Stimulated activated CD8-positive, alpha-beta memory T cell treated with anti-CD3 and anti-CD28 coated beads, Interleukin-2, amount 100 ng/mL, for 48 hours (primary cell): ENCODE data around the gene DYNC1H1.

ENCODE experiments used
- DNase-seq, 2 donors: peaks; one replicate each; pipeline ENCODE4 v3.0.0-alpha.2; 2020; ENCODE audit warnings: low read depth in 2 of 2

Gene DYNC1H1

GRCh38 chr14:101964297-101965180 is at the start of gene DYNC1H1:
TSS of gene DYNC1H1 (plus strand) at chr14:101964573. CDS start at chr14:101964692, 119 bp downstream.
- DNase-seq = peak; percentile 83 to 88

- no peak for DNase-seq
Measured at GRCh38 chr14:101915871-101916815, 48.2 kb upstream of the DYNC1H1 start.

GRCh38 chr14:101916816-101917412 is 47.5 kb upstream of the DYNC1H1 start:
- no peak for DNase-seq

GRCh38 chr14:101917413-101918017 is 46.9 kb upstream of the DYNC1H1 start:
- DNase-seq = no peak

- no peak for DNase-seq
Measured at GRCh38 chr14:101918065-101918989, 46.0 kb upstream of the DYNC1H1 start.

- DNase-seq = no peak
Measured at GRCh38 chr14:101920271-101920670, 44.1 kb upstream of the DYNC1H1 start.

- DNase-seq = no peak
Measured at GRCh38 chr14:101922866-101923265, 41.5 kb upstream of the DYNC1H1 start.

GRCh38 chr14:101925152-101925551 is 39.2 kb upstream of the DYNC1H1 start:
- no peak for DNase-seq

- no peak for DNase-seq
Measured at GRCh38 chr14:101926085-101926484, 38.3 kb upstream of the DYNC1H1 start.

- DNase-seq = no peak
Measured at GRCh38 chr14:101926620-101927019, 37.8 kb upstream of the DYNC1H1 start.

GRCh38 chr14:101927859-101928258 is 36.5 kb upstream of the DYNC1H1 start:
- DNase-seq = peak; percentile 16 to 21

- no peak for DNase-seq
Measured at GRCh38 chr14:101928415-101928841, 35.9 kb upstream of the DYNC1H1 start.

- DNase-seq = no peak
Measured at GRCh38 chr14:101929096-101929495, 35.3 kb upstream of the DYNC1H1 start.

GRCh38 chr14:101929946-101930345 is 34.4 kb upstream of the DYNC1H1 start:
- no peak for DNase-seq

- DNase-seq = no peak
Measured at GRCh38 chr14:101932673-101933072, 31.7 kb upstream of the DYNC1H1 start.

GRCh38 chr14:101933209-101933608 is 31.2 kb upstream of the DYNC1H1 start:
- DNase-seq = no peak

- DNase-seq = no peak
Measured at GRCh38 chr14:101934601-101935150, 29.7 kb upstream of the DYNC1H1 start.

GRCh38 chr14:101937926-101938767 is 26.2 kb upstream of the DYNC1H1 start:
- DNase-seq = no peak

GRCh38 chr14:101939646-101940170 is 24.7 kb upstream of the DYNC1H1 start:
- DNase-seq = no peak
